NB4 (cell line): Measurements from ENCODE around the gene SEL1L.

Source experiments
- CTCF ChIP-seq: IDR thresholded peaks from one replicate; pipeline ENCODE4 v1.5.1; 2012; ENCODE audit warnings: low read depth, low read length
- TF ChIP-seq, protein P1 (sequence below): IDR thresholded peaks from 2 replicates; pipeline ENCODE4 v1.6.1; 2011; ENCODE audit warnings: low read depth, low read length

GRCh38 chr14:81533212-81533535 lies 479 bp downstream of the SEL1L start:
- no peak for TF ChIP-seq CTCF
- TF ChIP-seq, protein P1, sequence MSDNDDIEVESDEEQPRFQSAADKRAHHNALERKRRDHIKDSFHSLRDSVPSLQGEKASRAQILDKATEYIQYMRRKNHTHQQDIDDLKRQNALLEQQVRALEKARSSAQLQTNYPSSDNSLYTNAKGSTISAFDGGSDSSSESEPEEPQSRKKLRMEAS, result no peak
